ENCODE measurements around the gene MYO3B.
A peak's percentile ranks its signal among the peaks of the same experiment; 100 is the strongest.
"Not testable (repeated sequence)": the region's sequence is repeated elsewhere in the genome, so short reads cannot be mapped to it uniquely, and the experiment has no call there.

MYO3B gene

GRCh38 chr2:170341684-170342623 is 164.0 kb downstream of the MYO3B start:
- no peak for DNase-seq (ENCODE audit: low read depth)

- no peak for DNase-seq (ENCODE audit: low read depth)
Measured at GRCh38 chr2:170344663-170345346, 166.9 kb downstream of the MYO3B start.

- DNase-seq (ENCODE audit: low read depth): no peak
Measured at GRCh38 chr2:170345607-170346006, 167.7 kb downstream of the MYO3B start.

GRCh38 chr2:170349269-170349668 is 171.3 kb downstream of the MYO3B start:
- DNase-seq (ENCODE audit: low read depth): not testable (repeated sequence)

- no peak for DNase-seq (ENCODE audit: low read depth)
Measured at GRCh38 chr2:170350929-170351826, 173.2 kb downstream of the MYO3B start.

GRCh38 chr2:170353723-170354122 is 175.8 kb downstream of the MYO3B start:
- DNase-seq (ENCODE audit: low read depth): no peak

- DNase-seq (ENCODE audit: low read depth): no peak
Measured at GRCh38 chr2:170354388-170354787, 176.4 kb downstream of the MYO3B start.

GRCh38 chr2:170354855-170355780 is 177.2 kb downstream of the MYO3B start:
- no peak for DNase-seq (ENCODE audit: low read depth)

- DNase-seq (ENCODE audit: low read depth): no peak
Measured at GRCh38 chr2:170359466-170359865, 181.5 kb downstream of the MYO3B start.

GRCh38 chr2:170360546-170361089 is 182.7 kb downstream of the MYO3B start:
- DNase-seq (ENCODE audit: low read depth): no peak

- DNase-seq (ENCODE audit: low read depth): peak; percentile 34
Measured at GRCh38 chr2:170361090-170361936, 183.4 kb downstream of the MYO3B start.

- DNase-seq (ENCODE audit: low read depth): no peak
Measured at GRCh38 chr2:170362313-170362870, 184.4 kb downstream of the MYO3B start.

GRCh38 chr2:170362871-170363631 is 185.1 kb downstream of the MYO3B start:
- peak; percentile 17 for DNase-seq (ENCODE audit: low read depth)

- no peak for DNase-seq (ENCODE audit: low read depth)
Measured at GRCh38 chr2:170365003-170365402, 187.1 kb downstream of the MYO3B start.

- DNase-seq (ENCODE audit: low read depth): no peak
Measured at GRCh38 chr2:170365686-170366085, 187.7 kb downstream of the MYO3B start.

- DNase-seq (ENCODE audit: low read depth): no peak
Measured at GRCh38 chr2:170368370-170368769, 190.4 kb downstream of the MYO3B start.

GRCh38 chr2:170369228-170369627 is 191.3 kb downstream of the MYO3B start:
- DNase-seq (ENCODE audit: low read depth): no peak

- peak; percentile 24 for DNase-seq (ENCODE audit: low read depth)
Measured at GRCh38 chr2:170369894-170370293, 191.9 kb downstream of the MYO3B start.

Data from amniotic epithelial cell (primary cell).